Glutamatergic neuron (in vitro differentiated cells): ENCODE results near the gene RASGRF1. TPM values are rescaled to one million over a fixed set of nuclear protein-coding genes. Genes with fewer than 3 reads are reported as not detected.

Experiments
- DNase-seq: peaks from one replicate; pipeline ENCODE4 v3.0.0; 2022
- H3K27ac Mint-ChIP-seq: one replicate; pipeline ENCODE4 v1.8.0; 2020; ENCODE audit warnings: mild to moderate bottlenecking, mixed read lengths, inconsistent platforms; ENCODE audit not compliant: unreplicated experiment
- H3K27me3 Mint-ChIP-seq: one replicate; pipeline ENCODE4 v1.8.0; 2020; ENCODE audit warnings: mild to moderate bottlenecking, moderate library complexity, mixed read lengths, inconsistent platforms; ENCODE audit not compliant: unreplicated experiment
- H3K36me3 Mint-ChIP-seq: one replicate; pipeline ENCODE4 v1.8.0; 2020; ENCODE audit warnings: mild to moderate bottlenecking, mixed read lengths, inconsistent platforms; ENCODE audit not compliant: unreplicated experiment
- H3K4me1 Mint-ChIP-seq: one replicate; pipeline ENCODE4 v1.8.0; 2020; ENCODE audit warnings: mild to moderate bottlenecking, low read depth, mixed read lengths, inconsistent platforms; ENCODE audit not compliant: unreplicated experiment
- H3K4me3 Mint-ChIP-seq: one replicate; pipeline ENCODE4 v1.8.0; 2020; ENCODE audit warnings: mild to moderate bottlenecking, mixed read lengths, inconsistent platforms; ENCODE audit not compliant: unreplicated experiment
- H3K9me3 Mint-ChIP-seq: one replicate; pipeline ENCODE4 v1.8.0; 2020; ENCODE audit warnings: mild to moderate bottlenecking, moderate library complexity, mixed read lengths, inconsistent platforms; ENCODE audit not compliant: unreplicated experiment
- total RNA-seq: library from RNA; stranded (reverse); fragmentation: NEBNext Ultra II Directional; extraction: Animal tissue kit (Norgen Biotek cat#: 25700); gene quantifications from one replicate; pipeline ENCODE4 v1.2.1, GENCODE V29; 2021; ENCODE audit not compliant: unreplicated experiment
- TF ChIP-seq, protein P1 (sequence below): fragments of 200-600 bp; sonication (generic); IDR thresholded peaks from one replicate; pipeline ENCODE4 v1.5.0; 2021; ENCODE audit not compliant: partially characterized antibody, unreplicated experiment

The RASGRF1 gene
- total RNA-seq, 1 donor from 2014 or later = 0.32 TPM

DNA sequence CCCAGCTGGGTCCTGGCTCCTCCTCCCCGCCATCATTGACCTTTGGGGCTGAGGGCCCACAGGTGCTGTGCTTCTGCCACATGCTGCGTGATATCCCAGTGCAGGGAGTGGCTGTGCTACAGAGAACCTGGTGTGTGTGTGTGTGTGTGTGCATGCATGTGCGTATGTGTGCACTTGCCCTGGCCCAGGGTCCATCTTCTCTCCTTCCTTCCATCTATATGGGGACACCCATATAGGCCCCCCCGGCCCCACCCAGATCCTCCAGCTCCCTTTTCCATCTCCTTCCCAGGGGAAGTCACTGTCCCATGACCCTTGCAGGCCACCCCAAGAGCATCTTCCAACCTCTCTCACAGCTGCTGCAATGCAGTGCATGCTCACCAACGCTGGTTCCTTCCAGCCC lies 12.6 kb downstream of the RASGRF1 start:
- no peak overlapping the region for H3K27ac Mint-ChIP-seq
- no peaks in the 10 kb centered on the region for H3K36me3 Mint-ChIP-seq
- H3K4me3 Mint-ChIP-seq = no peak overlapping the region
- H3K4me1 Mint-ChIP-seq = peaks cover 4% of the 10 kb centered on the region
- no peaks in the 10 kb centered on the region for H3K9me3 Mint-ChIP-seq
- peaks cover 16% of the 10 kb centered on the region for H3K27me3 Mint-ChIP-seq
- DNase-seq = no peak
- TF ChIP-seq, protein P1, sequence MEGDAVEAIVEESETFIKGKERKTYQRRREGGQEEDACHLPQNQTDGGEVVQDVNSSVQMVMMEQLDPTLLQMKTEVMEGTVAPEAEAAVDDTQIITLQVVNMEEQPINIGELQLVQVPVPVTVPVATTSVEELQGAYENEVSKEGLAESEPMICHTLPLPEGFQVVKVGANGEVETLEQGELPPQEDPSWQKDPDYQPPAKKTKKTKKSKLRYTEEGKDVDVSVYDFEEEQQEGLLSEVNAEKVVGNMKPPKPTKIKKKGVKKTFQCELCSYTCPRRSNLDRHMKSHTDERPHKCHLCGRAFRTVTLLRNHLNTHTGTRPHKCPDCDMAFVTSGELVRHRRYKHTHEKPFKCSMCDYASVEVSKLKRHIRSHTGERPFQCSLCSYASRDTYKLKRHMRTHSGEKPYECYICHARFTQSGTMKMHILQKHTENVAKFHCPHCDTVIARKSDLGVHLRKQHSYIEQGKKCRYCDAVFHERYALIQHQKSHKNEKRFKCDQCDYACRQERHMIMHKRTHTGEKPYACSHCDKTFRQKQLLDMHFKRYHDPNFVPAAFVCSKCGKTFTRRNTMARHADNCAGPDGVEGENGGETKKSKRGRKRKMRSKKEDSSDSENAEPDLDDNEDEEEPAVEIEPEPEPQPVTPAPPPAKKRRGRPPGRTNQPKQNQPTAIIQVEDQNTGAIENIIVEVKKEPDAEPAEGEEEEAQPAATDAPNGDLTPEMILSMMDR = no peak

- peaks cover 16% of the 10 kb centered on the region for H3K27me3 Mint-ChIP-seq
These were observed 13.9 kb downstream of the RASGRF1 start for GRCh38 chr15:79076661-79077060.

DNA sequence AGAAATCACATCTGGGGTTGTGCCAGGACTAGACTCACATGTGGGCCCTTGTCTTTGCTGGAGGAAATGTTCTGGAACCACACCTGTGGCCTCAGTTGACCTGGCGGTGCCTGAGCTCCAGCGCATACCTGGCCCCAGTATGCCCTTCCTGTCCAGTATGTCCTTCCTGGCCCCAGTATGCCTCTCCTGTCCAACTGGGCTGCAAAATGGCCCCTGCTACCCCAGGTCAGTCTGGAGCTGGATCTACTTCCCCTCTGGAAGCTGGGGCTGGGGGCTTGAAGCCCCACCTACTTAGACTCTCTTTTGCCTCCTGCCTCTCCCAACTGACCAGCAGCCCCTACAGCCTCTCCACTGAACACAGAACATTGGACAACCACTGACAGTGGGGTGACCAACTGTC lies 15.3 kb downstream of the RASGRF1 start:
- TF ChIP-seq, protein P1 = no peak
- no peaks in the 10 kb centered on the region for H3K9me3 Mint-ChIP-seq
- no peaks in the 10 kb centered on the region for H3K4me1 Mint-ChIP-seq
- peaks cover 16% of the 10 kb centered on the region for H3K27me3 Mint-ChIP-seq
- no peak for DNase-seq
- H3K36me3 Mint-ChIP-seq = no peaks in the 10 kb centered on the region
- H3K4me3 Mint-ChIP-seq = no peak overlapping the region
- no peak overlapping the region for H3K27ac Mint-ChIP-seq

More at GRCh38 chr15:79076661-79077060, 13.9 kb downstream of the RASGRF1 start:
- Mint-ChIP-seq H3K27ac (no peak overlapping the region), H3K9me3 (no peaks in the 10 kb centered on the region), H3K4me1 (peaks cover 2% of the 10 kb centered on the region), H3K4me3 (no peak overlapping the region), H3K36me3 (no peaks in the 10 kb centered on the region)
- DNase-seq = no peak
- TF ChIP-seq, protein P1 = no peak

DNA sequence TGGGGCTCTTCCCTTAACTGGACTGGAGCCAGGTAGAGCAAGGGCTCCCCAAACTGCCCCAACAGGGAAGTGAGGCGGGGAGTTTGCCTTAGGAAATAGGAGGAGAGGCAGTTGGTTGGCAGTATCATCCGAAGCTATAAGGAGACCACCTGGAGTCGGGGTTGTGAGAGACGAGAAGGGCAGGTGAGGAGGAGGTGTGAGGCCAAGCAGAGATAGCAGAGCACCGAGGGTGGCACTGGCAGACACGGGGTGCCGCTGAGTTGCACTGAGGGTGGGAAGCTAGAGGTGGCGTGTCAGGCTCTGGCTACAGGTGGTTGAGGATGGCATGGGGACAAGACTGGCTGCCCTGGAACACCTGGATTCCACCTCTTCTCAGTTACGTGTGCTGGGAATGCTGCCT lies 17.2 kb downstream of the RASGRF1 start:
- Mint-ChIP-seq H3K4me3 (no peak overlapping the region), H3K27ac (no peak overlapping the region), H3K4me1 (no peaks in the 10 kb centered on the region), H3K9me3 (no peaks in the 10 kb centered on the region), H3K36me3 (no peaks in the 10 kb centered on the region), H3K27me3 (peaks cover 16% of the 10 kb centered on the region)
- TF ChIP-seq, protein P1 = no peak
- DNase-seq = no peak

GRCh38 chr15:79071901-79072300 lies 18.7 kb downstream of the RASGRF1 start:
- H3K4me1 Mint-ChIP-seq = no peaks in the 10 kb centered on the region
- H3K27ac Mint-ChIP-seq = no peak overlapping the region
- no peak for DNase-seq
- TF ChIP-seq, protein P1 = no peak
- peaks cover 3% of the 10 kb centered on the region for H3K9me3 Mint-ChIP-seq
- no peak overlapping the region for H3K4me3 Mint-ChIP-seq
- peaks cover 7% of the 10 kb centered on the region for H3K27me3 Mint-ChIP-seq
- H3K36me3 Mint-ChIP-seq = no peaks in the 10 kb centered on the region
